GOT3 (cell line): ENCODE measurements around the gene GDF10.

Source experiments
- DNase-seq: peaks from one replicate; lab custom pipeline; 2025; ENCODE audit warnings: mixed read lengths; lab: John Stamatoyannopoulos, UW

Gene GDF10

DNA sequence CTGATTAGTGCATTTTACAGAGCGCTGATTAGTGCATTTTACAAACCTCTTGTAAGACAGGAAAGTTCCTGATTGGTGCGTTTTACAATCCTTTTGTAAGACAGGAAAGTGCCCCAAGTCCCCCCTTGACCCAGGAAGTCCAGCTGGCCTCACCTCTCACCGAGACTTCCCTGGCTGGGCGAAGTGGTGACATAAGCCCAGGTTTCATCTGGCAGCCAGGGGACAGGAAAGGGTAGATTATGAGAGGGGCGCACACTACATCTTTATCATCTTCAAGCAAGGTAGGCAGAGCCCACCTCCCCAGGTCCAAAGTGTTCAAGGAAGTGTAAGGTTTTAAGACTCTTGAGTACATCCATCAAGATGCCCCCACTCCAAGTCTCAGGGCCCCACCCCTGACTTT lies 5.5 kb upstream of the GDF10 start:
- DNase-seq: no peak

DNA sequence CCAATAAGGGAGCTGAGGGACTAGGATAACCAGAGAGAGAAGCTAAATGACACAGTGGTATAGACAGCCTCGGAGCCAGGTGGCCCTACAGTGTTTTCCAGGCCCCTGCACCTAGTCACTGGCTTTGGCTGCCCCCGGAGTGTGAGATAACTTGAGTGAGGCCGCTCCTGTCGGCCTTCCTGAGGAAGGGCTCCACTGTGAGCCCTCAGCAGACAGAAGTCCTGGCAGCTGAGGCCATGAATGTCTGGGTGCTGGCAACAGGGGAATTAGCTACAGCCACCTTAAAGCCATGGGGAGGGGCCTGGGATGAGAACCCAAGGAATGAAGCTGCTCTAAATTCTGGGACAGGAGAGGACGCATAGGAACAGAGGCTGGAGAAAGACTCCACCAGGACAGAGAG lies 4.6 kb upstream of the GDF10 start:
- DNase-seq: no peak

DNA sequence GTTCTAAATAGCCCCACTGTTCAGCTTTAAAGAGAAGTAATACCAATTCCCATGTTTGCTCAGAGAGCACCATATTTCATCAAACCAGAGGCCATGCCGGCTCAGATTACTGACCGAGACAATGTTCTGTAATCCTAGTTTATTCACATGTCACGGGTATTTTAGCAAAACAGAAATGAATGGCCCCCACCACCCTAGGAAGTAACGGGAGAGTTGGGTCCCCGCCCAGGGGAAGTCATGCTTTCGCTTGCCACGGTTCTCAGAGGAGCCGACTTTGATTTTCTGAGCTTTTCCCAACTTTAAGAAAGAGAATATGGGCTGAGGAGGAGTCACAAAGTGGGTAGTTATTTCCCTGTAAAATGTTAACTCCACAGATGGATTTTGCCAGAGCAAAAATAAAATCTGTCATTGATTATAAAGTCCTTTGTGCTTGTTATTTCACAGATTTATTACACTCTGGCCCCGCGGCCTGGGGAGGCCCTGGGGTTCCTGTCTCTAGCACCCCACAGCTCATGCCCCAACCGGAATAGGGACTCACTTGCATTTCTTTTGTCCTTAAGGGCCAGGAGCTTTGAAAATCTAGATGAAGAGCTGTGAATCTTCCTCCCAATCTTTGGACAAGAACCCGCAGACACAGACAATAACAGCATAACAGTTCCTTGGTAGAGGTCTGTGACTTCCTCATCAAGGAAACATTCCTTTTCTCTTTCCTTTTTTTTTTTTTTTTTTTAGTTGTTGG lies 3.7 kb upstream of the GDF10 start:
- no peak for DNase-seq

DNA sequence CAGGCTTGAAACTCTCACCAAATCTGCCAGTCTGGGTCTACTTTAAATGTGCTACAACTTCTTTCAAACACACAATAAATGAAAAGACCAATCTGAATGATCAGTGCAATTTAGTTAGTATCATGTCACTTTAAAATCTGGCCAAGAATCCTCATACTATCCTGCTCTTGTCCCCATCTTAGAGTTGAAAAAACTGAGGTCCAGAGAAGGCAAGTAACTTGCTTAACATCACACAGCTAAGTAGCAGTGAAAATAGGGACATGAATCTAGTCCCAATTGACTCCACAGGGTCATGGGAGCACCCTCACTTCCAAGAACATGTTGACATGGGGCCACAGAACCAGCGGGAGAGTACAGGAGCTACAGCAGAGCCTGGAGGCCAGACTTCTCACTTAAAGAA lies 3.1 kb upstream of the GDF10 start:
- DNase-seq: no peak

DNA sequence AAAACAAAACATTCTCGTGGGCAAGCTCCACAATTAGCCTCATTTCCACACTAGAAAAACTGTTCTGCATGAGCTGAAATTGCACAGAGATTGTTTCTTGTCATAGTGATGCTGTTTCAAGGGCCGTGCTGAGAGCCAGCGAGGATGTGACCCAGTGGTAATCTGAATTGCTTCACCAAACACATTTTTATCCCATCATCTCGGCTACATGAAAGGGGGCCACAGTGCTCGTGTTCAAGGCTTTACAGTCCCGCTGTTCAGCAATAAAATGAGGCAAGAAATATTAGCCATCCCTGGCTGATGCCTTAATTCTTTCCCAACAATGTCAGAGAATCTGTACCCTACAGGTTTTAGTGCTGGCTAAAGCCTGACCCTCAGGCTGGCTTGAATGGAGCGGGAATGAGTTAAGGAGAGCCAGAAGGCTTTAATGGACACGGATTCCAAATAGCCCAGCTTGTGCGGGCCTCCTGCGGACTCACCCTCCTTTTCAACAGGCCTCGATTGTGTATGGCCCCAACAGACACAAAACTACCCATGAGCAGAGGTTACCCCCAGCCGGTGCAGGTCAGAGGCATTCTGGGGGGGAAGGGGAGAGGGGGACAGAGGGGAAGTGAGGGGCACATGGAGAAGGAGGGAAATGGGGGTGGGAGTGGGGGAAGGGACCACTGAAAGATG lies 2.0 kb upstream of the GDF10 start:
- no peak for DNase-seq

DNA sequence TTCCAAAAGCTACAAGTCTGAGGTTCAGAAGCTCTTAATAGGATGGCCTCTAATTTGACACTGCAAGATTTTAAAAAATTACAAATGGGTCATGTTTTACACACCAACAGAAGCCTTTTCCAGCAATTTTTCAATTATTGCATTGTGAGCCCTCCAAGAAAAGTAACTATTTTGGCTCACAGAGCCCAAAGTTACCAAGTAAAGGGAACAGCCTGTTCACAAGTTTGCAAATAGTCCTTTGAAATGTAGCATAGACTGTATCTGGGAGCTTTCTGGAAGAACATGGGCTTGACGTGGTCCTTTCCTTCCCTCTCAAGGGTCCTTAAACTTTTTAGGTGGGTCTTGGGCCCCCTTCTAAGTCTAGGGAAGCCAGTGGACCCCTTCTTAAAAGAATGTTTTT lies 1.3 kb upstream of the GDF10 start:
- DNase-seq: no peak

DNA sequence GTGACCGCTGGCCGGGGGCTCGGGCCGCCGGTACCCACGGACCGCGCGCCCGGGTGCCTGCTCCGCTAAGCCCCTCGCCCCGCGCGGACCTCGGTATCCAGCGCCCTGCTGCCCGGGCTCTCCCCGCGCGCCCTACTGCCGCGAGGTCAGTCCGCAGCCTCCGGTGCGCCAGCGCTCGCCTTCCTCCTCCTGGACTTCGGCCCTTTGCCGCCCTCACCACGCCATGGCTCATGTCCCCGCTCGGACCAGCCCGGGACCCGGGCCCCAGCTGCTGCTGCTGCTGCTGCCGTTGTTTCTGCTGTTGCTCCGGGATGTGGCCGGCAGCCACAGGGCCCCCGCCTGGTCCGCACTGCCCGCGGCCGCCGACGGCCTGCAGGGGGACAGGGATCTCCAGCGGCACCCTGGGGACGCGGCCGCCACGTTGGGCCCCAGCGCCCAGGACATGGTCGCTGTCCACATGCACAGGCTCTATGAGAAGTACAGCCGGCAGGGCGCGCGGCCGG lies 483 bp downstream of the GDF10 start:
- DNase-seq: no peak

DNA sequence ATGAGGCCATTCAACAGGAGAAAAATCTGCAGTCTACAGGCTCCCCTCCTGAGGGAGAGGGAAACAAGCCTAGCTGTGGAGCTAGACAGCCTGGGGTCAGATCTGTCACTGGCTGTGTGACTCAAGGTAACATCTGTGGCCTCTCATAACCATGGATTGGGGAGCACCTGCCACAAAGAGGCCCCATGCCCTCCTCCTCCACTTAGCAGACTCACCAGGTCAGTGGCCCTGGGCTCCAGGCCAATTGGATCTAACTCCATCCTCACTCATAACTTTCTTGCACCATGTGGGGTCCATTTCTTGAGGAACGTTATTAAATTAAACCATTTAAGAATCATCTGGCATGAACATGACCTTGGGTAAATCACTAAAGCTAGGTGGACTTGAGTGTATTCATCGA lies 1.8 kb downstream of the GDF10 start:
- no peak for DNase-seq

DNA sequence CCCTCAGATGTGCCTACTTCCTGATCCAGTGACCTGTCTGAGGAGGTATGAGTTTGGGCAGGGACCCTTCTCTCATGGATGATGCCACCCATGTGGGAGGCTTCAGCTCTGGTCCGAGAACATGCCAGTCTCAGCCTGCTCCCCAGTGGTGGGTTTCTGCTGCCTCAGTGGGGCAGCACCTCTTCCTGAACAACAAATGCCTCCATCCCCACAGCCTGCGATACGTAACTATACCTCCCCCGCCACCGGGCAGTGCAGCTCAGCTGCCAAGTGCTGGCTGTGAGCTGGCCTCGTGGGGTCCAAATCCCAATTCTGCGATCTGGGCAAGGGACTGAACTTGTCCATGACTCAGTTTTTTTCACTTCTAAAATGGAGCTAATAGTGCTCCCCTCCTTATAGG lies 3.1 kb downstream of the GDF10 start:
- no peak for DNase-seq

DNA sequence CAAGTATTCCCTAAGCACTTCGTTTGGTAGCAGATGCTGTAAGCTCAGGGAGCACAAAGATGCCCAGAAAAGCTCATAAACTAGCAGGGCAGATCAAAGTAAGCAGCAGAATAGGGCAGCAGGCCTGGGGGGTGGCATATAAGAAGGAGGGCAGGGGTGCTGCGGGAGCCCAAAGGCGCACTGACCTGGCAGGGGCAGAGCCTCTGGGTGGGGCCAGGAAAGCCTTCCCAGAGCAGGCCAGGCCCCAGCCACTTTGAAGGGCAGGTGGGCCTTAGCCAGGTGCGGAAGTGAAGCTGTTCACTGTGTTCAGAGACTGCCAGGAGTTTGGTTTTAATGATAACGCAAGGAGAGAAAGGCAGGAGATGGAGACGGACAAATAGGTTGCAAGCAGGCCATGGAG lies 3.9 kb downstream of the GDF10 start:
- no peak for DNase-seq

DNA sequence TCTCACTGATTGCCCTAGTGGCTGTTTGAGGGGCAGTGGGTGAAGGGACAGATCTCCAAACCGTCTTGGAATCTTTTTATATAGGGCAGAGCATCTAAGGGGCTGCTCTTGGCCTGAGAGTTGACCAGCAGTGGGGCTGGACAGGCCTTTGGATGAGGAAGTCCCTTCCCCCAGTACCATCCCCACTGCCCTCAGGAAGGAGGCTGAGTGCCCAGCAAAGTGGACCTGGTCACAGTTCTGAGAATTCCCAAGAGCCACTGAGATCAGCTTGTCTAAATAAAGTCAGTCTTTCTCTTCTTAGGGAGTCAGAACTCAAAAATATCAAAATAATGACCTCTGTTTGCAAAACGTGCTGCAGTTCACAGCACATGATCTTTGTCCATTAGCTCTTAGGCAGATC lies 5.6 kb downstream of the GDF10 start:
- no peak for DNase-seq

DNA sequence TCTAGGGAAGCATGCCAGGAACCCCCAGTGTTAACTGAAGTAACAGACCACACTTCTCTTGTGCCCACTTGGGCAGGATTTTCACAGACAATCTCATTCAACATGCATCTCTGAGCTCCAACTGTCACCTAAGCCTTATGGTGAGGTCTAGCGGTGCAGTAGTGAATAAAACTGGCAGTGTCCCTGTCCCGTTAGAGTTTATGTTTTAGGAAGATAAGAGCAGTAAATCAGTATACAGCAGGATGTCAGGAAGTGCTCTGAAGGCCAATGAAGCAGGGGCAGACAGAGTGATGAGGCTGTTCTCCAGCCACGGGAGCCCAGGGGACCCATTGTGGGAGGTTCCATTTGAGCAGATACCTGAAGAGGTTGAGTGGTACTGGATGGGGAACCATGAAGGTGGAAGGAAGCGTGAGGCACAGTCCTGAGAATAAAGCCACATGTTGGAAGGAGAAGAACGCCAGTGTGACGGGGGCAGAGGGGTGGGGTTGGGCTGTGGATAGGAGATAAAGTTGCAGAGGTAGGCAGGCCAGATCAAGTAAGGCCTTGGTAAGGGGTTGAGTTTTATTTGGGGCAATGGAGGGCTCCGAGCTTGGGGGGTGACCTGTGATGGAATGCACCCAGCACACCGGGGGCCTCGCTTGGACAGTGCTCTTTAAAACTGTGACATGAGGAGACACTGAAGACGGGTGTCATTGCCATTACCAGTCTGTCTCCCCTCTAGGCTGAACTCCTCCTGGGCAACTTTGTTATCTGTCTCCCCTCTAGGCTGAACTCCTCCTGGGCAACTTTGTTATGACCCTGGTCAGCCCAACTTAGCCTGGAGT lies 6.6 kb downstream of the GDF10 start:
- no peak for DNase-seq

DNA sequence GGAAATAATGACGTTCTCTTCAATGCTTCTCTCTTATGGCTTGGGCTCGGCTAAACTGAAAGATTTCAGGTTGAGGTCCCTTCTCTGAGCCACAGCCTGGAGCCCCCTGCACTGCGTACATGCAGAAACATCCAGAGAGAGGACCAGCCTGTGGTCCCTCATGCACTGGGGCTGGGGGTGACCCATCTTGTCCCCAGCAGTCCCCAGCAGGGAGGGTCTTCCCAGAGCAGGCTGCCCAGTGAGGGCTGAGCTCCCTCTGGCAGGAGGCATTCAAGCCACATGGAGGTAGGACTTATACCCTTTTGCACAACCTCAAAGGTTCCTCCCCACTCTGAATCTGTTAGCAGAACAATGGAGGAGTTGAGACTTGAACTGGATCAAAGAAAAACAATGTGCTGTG lies 7.4 kb downstream of the GDF10 start:
- no peak for DNase-seq

DNA sequence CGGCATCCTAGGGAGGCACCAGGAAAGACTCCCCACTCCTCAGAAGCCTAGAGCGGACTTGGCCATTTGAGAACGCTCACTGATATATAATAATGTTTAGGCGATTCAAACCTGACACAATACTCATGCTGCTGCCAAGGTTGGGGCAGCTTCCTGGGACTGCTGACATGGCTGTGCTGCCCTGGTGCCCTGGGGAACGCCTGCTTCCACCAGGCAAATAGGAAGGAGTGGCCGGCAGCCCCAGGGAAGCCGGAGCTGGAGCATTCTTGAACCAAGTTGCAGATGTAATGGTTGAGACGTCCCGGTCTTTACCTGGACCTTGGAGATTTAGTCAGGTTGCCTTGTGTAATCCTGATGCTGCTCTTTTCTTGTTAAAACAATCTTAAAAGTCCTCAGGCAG lies 8.8 kb downstream of the GDF10 start:
- DNase-seq: no peak

DNA sequence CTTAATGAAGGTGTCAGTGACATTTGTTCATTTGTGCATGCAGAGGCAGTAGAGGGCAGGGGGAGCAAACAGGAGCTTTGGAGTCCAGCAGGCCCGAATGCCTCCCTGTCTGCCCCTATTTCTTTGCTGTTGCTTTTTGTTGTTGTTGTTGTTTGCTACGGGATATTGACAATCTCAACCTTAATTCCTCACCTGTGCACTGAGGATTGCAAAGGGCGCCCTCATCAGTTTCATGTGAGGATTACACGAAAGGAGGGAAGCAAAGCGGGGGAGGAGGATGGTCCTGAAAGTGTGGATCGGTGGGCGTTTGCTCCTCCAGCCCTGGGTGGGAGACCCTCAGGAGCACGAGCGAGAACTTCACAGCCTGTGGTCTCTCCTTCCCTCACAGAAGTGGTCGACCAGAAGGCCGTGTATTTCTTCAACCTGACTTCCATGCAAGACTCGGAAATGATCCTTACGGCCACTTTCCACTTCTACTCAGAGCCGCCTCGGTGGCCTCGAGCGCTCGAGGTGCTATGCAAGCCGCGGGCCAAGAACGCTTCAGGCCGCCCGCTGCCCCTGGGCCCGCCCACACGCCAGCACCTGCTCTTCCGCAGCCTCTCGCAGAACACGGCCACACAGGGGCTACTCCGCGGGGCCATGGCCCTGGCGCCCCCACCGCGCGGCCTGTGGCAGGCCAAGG lies 9.6 kb downstream of the GDF10 start:
- no peak for DNase-seq

DNA sequence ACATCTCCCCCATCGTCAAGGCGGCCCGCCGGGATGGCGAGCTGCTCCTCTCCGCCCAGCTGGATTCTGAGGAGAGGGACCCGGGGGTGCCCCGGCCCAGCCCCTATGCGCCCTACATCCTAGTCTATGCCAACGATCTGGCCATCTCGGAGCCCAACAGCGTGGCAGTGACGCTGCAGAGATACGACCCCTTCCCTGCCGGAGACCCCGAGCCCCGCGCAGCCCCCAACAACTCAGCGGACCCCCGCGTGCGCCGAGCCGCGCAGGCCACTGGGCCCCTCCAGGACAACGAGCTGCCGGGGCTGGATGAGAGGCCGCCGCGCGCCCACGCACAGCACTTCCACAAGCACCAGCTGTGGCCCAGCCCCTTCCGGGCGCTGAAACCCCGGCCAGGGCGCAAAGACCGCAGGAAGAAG lies 10.1 kb downstream of the GDF10 start:
- no peak for DNase-seq

DNA sequence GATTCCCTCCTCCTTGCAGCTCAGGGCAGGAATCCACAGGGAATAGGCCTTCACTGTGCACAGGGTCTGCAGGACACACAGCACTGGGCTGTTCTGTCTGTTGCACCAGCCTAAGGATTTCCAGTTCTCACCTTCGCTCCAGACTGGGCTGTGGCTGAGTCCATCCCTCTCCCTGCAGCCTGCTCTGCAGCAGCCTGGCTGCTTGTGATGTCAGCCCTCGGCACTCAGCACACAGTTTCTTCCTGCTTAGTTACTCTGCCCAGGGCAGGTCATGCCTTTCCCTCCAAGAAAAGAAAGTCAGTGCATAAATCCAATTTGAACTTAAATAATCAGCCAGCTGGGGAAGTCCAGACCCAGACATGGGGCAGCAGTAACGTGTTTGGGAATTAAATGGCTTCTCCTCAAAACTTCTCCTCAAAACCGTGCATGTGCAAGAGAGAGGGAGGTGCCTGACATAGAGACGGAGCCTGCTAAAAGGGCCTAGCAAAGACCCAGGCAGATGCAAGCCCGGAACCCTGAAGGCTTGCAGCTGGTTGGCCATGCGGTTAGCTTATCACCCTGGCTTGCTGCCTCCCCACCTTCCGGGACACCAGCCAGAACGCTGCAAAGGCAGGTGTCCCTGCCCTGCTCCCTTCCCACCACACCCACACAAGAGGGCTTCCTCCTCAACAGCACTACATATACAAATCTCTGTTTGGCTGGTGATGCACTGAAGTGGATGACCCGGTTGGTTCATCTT lies 11.4 kb downstream of the GDF10 start:
- no peak for DNase-seq

DNA sequence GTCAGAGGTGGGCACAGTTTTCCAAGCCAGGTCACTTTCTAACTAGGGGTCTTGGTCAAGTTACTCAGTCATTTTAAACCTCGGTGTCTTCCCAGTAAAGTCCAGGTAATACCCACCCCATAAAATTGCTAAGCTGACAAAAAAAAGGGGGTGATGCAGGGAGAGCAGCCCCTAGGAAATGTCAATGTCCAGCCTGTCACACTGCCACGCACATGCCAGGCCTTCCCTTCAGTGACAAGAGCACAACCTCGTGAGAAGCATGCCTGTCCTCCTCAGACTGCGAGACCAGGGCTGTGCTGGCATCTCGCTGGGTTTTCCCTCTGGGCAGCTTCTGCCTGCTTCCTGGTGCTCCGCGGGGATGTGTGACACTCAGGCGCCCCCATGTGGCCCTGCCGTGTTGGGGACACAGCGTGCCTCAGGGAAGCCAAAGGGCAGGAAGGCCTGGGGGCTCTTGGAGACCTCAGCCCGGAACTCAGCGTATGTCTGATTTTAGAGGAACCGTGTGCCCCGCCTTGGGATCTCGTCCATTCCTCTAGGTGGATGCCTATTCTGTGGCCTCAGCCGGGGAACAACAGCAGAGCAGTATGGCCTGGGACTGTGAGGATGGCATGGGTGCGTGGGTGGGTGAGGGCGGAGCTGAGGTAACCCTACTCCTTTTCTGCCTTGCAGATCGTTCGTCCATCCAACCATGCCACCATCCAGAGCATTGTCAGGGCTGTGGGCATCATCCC lies 12.1 kb downstream of the GDF10 start:
- peak; percentile 35 for DNase-seq

DNA sequence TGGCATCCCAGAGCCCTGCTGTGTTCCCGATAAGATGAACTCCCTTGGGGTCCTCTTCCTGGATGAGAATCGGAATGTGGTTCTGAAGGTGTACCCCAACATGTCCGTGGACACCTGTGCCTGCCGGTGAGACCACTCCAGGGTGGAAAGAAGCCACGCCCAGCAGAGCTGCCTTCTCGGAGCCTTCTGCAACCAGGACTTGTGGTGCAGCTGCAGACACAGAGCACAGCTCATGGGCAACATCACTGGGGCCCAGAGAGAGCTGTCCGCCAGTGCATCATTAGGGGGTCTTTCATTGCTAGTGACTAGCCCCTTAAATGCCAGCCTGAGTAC lies 12.6 kb downstream of the GDF10 start:
- DNase-seq: no peak

DNA sequence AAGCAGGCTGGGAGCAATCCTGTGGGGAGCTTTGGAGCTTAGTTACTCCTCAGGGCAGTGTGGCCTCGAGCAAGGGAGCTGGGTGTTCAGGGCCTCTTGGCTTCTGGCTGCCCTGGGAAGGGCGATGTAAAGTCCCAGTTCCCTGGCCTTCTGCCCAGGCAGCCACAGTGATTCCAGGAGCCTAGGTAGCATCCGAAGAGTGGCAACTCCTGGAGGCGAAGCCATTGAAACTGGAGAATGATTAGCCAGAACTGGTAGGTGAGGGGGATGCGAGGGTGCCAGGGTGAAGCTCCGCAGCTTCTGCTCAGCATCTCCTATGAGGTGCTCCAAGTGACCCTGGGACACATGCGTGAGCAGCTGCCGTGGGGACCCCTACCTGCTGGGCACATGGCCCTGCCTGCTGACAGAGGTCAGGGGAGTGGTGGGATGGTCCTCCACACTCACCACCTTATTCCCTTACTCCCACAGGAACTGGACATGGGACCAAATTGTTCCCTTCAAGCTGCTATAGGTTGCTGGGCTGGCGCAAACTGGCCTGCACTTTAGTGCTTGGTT lies 14.5 kb downstream of the GDF10 start:
- no peak for DNase-seq

DNA sequence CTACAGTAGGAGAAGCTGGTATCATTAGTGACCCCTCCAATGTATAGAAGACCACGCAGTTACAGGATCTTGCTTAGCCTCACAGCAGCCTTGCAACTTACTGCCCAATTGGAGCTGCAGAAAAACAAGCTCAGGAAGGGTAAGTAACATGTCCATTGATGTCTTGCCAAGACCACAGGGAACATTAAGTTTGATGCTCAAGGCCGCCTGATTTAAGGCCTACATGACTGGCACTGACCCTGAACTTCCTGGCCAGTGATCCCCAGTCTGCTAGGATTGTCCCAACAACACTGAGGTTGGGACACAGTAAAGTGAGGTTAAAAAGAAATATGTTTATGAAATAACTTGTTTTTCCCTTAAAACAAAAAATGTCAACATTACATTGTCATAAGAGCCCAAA lies 15.4 kb downstream of the GDF10 start:
- DNase-seq: no peak
